GM12878 (cell line): Measurements from ENCODE around the gene GAL. TPM values are rescaled to one million over a fixed set of nuclear protein-coding genes. Genes with fewer than 3 reads are reported as not detected.

ENCODE experiments used
- CREM ChIP-seq: IDR thresholded peaks from 2 replicates; pipeline ENCODE4 v1.6.1; 2014; ENCODE audit warnings: antibody characterized with exemption, low read depth
- HCFC1 ChIP-seq: fragments of 150-350 bp; IDR thresholded peaks from 2 replicates; pipeline ENCODE4 v1.6.1; 2014; ENCODE audit warnings: low read length
- IKZF1 ChIP-seq: fragments of 450-650 bp; conservative IDR thresholded peaks from 2 replicates; pipeline ENCODE4 v1.6.1; 2017; ENCODE audit warnings: antibody characterized with exemption, mild to moderate bottlenecking
- SIX5 ChIP-seq: IDR thresholded peaks from 2 replicates; pipeline ENCODE4 v1.6.1; 2011; ENCODE audit warnings: mild to moderate bottlenecking, low read depth, low read length, moderate library complexity; ENCODE audit not compliant: severe bottlenecking
- SMAD5 ChIP-seq: IDR thresholded peaks from 2 replicates; pipeline ENCODE4 v1.6.1; 2016; ENCODE audit warnings: antibody characterized with exemption, low read depth
- SREBF1 ChIP-seq: IDR thresholded peaks from 2 replicates; pipeline ENCODE4 v1.6.1; 2012; ENCODE audit warnings: mild to moderate bottlenecking, low read length
- TARDBP ChIP-seq: IDR thresholded peaks from 2 replicates; pipeline ENCODE4 v1.6.1; 2016; ENCODE audit warnings: borderline replicate concordance
- ZSCAN29 ChIP-seq: fragments of 450-650 bp; IDR thresholded peaks from 2 replicates; pipeline ENCODE4 v1.6.1; 2017; ENCODE audit warnings: mild to moderate bottlenecking, moderate library complexity
- polyA plus RNA-seq, 11 experiments: library from polyadenylated mRNA; depleted of rRNA in 4 of 11; unstranded in 6 of 11; stranded (reverse) in 5 of 11; fragments of >200 nt; fragmentation: Nextera tagmentation in 4 of 11; fragmentation: Illumina TruSeq in 1 of 11; extraction: Ambion mirVana in 4 of 11; extraction: Trizol in 1 of 11; gene quantifications; 1 replicate in 1 of 11; 2 replicates in 10 of 11; pipeline versions ENCODE4 v1.2.1 to v1.2.3, GENCODE V29; 2011 to 2016; ENCODE audit warnings: inconsistent platforms in 2 of 11, missing spikeins in 2 of 11, low read depth in 1 of 11
- total RNA-seq, 4 experiments: library from RNA; depleted of rRNA in 3 of 4; stranded (reverse); fragments of >200 nt in 3 of 4; fragmentation: Illumina TruSeq in 1 of 4; extraction: Trizol in 1 of 4; gene quantifications; 2 replicates each; pipeline versions ENCODE4 v1.2.1 to v1.2.3, GENCODE V29; 2013 to 2021
- TF ChIP-seq, protein P1 (sequence below): fragments of 450-650 bp; formaldehyde crosslinking; IDR thresholded peaks from 2 replicates; pipeline ENCODE4 v1.4.0; 2020; ENCODE audit warnings: mild to moderate bottlenecking, moderate library complexity
- TF ChIP-seq, protein P2 (sequence below): fragments of 450-650 bp; IDR thresholded peaks from 2 replicates; pipeline ENCODE4 v1.6.1; 2014; ENCODE audit warnings: mild to moderate bottlenecking
- TF ChIP-seq, protein P3 (sequence below): fragments of 150-350 bp; IDR thresholded peaks from 2 replicates; pipeline ENCODE4 v1.6.1; 2014; ENCODE audit warnings: mild to moderate bottlenecking, low read depth, low read length
- TF ChIP-seq, protein P4 (sequence below): fragments of 450-650 bp; IDR thresholded peaks from 2 replicates; pipeline ENCODE4 v1.6.1; 2017; ENCODE audit warnings: borderline replicate concordance
- TF ChIP-seq, protein P5 (sequence below): fragments of 450-650 bp; IDR thresholded peaks from 2 replicates; pipeline ENCODE4 v1.6.1; 2017; ENCODE audit warnings: antibody characterized with exemption, mild to moderate bottlenecking, moderate library complexity

GAL gene
- total and polyA plus RNA-seq, 10 of the 15 experiments (the other 5 are each of a cell fraction or from before 2014, with no cell fraction given): 0.35 TPM; not detected in 9

DNA sequence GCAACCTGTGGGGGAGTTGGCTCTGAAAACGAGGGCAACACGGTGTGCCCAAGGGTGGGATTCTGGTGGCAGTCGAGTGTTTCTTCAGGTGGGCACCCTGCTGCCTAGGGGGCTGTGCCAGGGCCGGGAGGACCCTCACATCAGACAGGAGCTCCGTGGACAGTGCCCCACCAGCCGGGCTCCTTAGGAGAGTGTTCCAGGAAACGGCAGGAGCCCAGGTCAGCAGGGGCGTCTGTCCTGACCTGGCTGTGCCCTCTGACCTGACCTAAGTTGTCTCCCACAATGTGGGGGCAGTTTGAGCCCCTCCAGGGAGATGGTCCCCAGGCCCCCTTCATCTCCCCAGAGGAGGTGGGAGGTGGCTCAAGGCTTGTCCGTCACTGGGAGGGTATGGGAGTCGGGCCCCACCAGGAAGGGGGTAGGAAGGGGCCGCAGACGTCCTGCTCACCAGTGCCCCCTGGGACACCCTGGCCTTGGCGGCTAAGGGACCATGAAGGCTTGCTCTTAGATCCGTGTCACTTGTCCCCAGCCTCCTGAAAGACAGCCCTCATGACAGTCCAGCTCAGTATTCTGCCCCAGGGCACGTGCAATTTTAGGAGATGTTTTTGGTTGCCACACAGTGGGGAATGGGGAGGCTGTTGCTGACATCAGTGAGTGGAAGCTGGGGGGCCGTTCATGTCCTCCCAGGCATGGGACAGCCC is 32.2 kb upstream of the GAL start (continued):
- TF ChIP-seq CREM (no peak), ZSCAN29 (no peak), IKZF1 (no peak), HCFC1 (no peak), SMAD5 (no peak), TARDBP (no peak), SREBF1 (no peak), SIX5 (no peak)
- TF ChIP-seq, protein P1, sequence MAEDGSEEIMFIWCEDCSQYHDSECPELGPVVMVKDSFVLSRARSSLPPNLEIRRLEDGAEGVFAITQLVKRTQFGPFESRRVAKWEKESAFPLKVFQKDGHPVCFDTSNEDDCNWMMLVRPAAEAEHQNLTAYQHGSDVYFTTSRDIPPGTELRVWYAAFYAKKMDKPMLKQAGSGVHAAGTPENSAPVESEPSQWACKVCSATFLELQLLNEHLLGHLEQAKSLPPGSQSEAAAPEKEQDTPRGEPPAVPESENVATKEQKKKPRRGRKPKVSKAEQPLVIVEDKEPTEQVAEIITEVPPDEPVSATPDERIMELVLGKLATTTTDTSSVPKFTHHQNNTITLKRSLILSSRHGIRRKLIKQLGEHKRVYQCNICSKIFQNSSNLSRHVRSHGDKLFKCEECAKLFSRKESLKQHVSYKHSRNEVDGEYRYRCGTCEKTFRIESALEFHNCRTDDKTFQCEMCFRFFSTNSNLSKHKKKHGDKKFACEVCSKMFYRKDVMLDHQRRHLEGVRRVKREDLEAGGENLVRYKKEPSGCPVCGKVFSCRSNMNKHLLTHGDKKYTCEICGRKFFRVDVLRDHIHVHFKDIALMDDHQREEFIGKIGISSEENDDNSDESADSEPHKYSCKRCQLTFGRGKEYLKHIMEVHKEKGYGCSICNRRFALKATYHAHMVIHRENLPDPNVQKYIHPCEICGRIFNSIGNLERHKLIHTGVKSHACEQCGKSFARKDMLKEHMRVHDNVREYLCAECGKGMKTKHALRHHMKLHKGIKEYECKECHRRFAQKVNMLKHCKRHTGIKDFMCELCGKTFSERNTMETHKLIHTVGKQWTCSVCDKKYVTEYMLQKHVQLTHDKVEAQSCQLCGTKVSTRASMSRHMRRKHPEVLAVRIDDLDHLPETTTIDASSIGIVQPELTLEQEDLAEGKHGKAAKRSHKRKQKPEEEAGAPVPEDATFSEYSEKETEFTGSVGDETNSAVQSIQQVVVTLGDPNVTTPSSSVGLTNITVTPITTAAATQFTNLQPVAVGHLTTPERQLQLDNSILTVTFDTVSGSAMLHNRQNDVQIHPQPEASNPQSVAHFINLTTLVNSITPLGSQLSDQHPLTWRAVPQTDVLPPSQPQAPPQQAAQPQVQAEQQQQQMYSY (CRISPR knock-in tag): no peak
- TF ChIP-seq, protein P2, sequence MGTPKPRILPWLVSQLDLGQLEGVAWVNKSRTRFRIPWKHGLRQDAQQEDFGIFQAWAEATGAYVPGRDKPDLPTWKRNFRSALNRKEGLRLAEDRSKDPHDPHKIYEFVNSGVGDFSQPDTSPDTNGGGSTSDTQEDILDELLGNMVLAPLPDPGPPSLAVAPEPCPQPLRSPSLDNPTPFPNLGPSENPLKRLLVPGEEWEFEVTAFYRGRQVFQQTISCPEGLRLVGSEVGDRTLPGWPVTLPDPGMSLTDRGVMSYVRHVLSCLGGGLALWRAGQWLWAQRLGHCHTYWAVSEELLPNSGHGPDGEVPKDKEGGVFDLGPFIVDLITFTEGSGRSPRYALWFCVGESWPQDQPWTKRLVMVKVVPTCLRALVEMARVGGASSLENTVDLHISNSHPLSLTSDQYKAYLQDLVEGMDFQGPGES: no peak
- TF ChIP-seq, protein P3, sequence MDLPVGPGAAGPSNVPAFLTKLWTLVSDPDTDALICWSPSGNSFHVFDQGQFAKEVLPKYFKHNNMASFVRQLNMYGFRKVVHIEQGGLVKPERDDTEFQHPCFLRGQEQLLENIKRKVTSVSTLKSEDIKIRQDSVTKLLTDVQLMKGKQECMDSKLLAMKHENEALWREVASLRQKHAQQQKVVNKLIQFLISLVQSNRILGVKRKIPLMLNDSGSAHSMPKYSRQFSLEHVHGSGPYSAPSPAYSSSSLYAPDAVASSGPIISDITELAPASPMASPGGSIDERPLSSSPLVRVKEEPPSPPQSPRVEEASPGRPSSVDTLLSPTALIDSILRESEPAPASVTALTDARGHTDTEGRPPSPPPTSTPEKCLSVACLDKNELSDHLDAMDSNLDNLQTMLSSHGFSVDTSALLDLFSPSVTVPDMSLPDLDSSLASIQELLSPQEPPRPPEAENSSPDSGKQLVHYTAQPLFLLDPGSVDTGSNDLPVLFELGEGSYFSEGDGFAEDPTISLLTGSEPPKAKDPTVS: no peak
- TF ChIP-seq, protein P4, sequence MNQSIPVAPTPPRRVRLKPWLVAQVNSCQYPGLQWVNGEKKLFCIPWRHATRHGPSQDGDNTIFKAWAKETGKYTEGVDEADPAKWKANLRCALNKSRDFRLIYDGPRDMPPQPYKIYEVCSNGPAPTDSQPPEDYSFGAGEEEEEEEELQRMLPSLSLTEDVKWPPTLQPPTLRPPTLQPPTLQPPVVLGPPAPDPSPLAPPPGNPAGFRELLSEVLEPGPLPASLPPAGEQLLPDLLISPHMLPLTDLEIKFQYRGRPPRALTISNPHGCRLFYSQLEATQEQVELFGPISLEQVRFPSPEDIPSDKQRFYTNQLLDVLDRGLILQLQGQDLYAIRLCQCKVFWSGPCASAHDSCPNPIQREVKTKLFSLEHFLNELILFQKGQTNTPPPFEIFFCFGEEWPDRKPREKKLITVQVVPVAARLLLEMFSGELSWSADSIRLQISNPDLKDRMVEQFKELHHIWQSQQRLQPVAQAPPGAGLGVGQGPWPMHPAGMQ: no peak
- TF ChIP-seq, protein P5, sequence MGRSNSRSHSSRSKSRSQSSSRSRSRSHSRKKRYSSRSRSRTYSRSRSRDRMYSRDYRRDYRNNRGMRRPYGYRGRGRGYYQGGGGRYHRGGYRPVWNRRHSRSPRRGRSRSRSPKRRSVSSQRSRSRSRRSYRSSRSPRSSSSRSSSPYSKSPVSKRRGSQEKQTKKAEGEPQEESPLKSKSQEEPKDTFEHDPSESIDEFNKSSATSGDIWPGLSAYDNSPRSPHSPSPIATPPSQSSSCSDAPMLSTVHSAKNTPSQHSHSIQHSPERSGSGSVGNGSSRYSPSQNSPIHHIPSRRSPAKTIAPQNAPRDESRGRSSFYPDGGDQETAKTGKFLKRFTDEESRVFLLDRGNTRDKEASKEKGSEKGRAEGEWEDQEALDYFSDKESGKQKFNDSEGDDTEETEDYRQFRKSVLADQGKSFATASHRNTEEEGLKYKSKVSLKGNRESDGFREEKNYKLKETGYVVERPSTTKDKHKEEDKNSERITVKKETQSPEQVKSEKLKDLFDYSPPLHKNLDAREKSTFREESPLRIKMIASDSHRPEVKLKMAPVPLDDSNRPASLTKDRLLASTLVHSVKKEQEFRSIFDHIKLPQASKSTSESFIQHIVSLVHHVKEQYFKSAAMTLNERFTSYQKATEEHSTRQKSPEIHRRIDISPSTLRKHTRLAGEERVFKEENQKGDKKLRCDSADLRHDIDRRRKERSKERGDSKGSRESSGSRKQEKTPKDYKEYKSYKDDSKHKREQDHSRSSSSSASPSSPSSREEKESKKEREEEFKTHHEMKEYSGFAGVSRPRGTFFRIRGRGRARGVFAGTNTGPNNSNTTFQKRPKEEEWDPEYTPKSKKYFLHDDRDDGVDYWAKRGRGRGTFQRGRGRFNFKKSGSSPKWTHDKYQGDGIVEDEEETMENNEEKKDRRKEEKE: no peak
